ENCODE results near the gene CCL28. TPM values are rescaled to one million over a fixed set of nuclear protein-coding genes. Genes with fewer than 3 reads are reported as not detected.
"Not testable (repeated sequence)": the region's sequence is repeated elsewhere in the genome, so short reads cannot be mapped to it uniquely, and the experiment has no call there.

CCL28 gene
- total RNA-seq, 1 experiment from 2014 or later: not detected

DNA sequence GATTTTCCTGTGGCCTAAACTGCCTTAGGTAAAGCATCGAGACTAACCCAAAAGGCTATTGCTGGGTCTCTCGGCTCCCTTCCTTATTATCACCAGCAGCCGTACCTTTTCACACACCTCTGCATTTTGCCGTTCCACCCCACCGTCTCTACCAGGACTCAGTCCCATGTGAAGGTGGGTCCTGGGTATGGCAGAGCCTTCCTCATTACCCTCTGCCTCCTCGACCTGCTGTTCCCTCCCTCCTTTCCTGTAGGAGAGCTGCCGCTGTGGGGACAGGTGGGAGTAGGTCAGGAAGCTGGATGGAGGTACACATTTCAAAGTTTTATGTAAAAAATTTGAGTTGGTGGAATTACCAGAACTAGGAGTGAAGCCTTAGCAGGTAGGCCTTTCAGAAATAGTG lies 1.8 kb downstream of the CCL28 start:
- DNase-seq (ENCODE audit: low spot score): no peak

DNA sequence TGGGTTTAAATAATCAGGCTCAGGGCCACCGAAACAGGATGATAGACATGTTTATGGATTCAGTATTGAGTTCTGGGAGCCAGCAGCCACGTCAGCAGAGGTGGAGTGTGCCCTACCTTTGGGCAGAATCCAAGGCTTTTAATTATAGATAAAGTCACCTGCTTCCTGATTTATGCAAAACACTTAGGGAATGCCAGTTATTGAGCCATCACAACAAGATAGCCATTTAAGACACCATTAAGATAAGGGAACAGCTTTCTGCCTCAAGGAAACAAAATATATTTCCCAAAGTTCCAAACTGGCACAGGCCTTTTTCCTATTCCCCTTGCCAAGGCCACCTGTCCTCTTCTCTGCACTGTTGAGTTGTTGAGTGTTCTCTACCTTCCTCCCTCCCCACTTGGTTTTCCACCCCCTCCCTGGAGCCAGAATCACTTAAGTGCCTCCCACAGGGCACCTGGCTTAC lies 2.4 kb downstream of the CCL28 start:
- no peak for DNase-seq (ENCODE audit: low spot score)

DNA sequence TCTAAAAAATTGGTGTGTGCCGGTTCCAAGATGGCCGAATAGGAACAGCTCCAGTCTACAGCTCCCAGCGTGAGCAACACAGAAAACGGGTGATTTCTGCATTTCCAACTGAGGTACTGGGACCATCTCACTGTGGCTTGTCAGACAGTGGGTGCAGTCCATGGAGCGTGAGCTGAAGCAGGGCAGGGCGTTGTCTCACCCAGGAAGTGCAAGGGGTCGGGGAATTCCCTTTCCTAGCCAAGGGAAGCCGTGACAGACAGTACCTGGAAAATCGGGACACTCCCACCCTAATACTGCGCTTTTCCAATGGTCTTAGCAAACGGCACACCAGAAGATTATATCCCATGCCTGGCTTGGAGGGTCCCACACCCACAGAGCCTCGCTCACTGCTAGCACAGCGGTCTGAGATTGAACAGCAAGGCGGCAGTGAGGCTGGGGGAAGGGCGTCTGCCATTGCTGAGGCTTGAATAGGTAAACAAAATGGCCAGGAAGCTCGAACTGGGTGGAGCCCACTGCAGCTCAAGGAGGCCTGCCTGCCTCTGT lies 9.6 kb downstream of the CCL28 start:
- DNase-seq (ENCODE audit: low spot score): not testable (repeated sequence)

DNA sequence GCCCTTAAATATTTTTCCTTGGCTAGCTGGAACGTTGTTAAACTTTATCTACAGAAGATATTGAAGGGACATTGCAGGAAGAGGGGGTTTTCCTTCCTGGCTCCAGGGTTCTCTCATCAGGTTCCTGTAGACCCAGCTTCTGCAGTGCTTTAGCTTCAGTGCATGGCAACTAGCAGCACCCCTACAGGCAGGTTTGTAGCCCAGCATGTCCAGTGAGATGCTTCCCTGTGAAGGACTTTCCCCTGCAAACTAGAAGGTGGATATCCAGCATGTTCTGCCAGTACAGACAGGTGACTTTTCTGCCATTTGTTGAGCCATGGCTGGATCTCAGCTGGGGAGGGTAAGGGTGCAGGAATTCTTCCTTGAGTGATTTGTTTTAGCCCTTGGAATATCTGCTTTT lies 10.4 kb downstream of the CCL28 start:
- peak; percentile 33 for DNase-seq (ENCODE audit: low spot score)

DNA sequence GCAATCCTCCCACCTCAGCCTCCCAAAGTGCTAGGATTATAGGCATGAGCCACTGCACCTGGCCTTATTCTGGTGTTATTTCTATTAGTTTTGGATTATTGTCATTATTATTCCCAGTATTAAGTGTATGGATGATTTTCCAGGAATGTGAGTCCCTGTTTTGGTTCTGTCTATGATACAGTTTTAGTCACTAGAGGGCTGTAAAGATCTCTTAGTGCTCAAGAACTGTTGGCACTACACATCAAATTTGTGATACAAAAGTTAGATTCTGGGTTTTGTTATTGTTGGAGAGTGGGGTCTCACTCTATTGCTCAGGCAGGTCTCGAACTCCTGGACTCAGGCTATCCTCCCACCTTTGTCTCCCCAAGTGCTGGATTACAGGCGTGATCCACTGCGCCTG lies 12.1 kb downstream of the CCL28 start:
- DNase-seq (ENCODE audit: low spot score): no peak

DNA sequence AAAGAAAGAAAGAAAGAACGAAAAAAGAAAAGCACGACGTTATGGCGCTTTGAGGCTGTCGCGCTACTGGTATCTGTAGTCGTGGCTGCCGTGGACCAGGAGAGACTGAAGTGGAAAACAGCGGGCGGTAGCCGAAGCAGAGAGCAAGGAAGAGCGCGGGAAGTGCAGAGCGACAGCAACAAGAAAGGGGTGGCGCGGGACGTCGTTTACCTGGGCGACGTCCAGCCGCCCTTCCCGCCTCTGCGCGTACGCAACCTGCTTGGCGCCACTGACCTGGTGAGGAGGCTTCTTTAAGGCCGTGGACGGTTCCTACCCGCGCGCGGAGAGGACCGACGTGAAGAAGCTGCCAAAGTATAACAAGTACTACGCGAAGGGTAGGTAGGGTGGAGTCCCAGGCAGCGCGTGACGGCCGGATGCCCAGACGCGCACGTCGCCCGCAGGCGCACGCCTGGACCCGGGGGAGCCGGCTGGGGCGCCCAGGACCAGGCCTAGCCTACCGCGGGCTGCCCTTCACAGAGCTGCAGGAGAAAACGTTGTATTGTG lies 15.4 kb downstream of the CCL28 start:
- DNase-seq (ENCODE audit: low spot score): no peak

DNA sequence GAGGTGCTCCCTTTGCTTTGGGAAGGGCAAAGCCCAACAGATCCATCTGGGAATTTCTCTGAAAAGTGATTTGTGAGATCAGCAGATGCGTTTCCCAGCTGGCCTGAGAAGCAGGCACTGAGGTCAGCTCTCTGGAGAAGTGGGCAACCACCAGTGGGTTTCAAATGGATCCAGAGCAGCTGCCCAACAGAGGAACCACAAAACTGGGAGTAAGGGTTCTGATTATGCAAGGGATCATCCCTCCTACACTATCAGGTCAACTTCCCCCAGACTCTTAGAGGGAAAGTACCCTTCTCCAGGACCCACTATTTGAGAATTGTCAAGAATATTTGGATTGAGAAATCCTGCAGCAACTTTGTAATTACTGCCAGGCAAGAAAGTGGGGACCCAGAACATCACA lies 21.7 kb downstream of the CCL28 start:
- DNase-seq (ENCODE audit: low spot score): no peak

- DNase-seq (ENCODE audit: low spot score): peak; percentile 94
These were observed 22.4 kb downstream of the CCL28 start for GRCh38 chr5:43389679-43390329.

GRCh38 chr5:43386960-43387362 lies 25.2 kb downstream of the CCL28 start:
- DNase-seq (ENCODE audit: low spot score): no peak

- DNase-seq (ENCODE audit: low spot score): no peak
These were observed 35.6 kb downstream of the CCL28 start for GRCh38 chr5:43376496-43377140.

GRCh38 chr5:43371821-43372220 lies 40.4 kb downstream of the CCL28 start:
- DNase-seq (ENCODE audit: low spot score): no peak

DNA sequence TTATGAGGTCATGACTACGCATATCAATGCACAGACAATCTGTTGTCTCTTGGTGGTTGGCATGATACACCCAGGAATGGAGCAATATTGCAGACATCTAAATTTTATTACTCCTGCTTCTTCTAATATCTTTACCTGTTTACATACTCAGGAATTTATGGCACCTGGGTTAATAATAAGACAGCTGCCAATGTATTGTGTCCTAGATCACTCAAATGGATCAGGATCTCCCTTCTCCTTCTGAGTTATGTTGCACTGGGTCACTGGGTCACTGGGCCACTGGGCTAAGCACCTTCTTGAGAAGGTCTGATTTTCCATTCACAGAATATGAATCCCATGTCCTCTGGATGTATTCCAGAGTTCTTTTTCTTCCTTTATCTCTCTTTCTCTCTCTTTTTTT lies 41.8 kb downstream of the CCL28 start:
- no peak for DNase-seq (ENCODE audit: low spot score)

- DNase-seq (ENCODE audit: low spot score): no peak
These were observed 42.5 kb downstream of the CCL28 start for GRCh38 chr5:43369651-43370050.

GRCh38 chr5:43367909-43368669 lies 44.1 kb downstream of the CCL28 start:
- DNase-seq (ENCODE audit: low spot score): peak; percentile 56

GRCh38 chr5:43367453-43367852 lies 44.7 kb downstream of the CCL28 start:
- no peak for DNase-seq (ENCODE audit: low spot score)

- DNase-seq (ENCODE audit: low spot score): not testable (repeated sequence)
These were observed 45.4 kb downstream of the CCL28 start for GRCh38 chr5:43366680-43367246.

- not testable (repeated sequence) for DNase-seq (ENCODE audit: low spot score)
These were observed 47.0 kb downstream of the CCL28 start for GRCh38 chr5:43365155-43365554.

DNA sequence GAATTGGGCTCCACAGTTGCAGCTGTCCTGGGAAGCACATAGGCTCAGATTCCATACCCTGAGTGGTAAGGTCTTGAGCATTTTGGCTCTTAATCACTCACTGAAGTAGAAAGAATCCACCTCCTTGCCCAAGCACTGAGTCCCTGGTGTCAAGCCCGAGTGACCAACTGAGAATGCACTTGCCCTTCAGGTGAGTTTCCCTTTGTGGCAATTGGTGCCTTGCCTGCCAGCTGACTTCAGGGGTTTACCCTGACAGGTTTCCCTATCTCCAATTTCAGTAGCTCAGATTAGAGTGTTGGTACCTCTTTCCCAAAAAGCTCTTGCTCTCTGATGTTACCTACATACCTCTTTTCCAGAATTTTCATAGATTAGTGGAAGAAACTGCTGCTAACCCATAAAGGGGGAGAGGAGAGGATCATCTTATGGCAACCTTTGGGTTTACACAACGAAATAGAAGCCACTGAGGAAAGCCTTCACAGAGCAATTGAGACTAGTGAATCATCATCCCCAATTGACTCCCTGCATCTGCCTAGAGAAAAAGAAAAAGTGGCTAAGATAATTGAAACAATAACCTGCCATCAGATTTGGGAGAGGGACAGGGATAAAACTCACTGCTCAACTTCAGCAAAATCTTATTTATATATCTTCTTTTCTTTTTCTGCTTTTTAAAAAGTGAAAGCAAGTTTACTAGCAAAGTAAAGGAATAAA lies 48.6 kb downstream of the CCL28 start:
- no peak for DNase-seq (ENCODE audit: low spot score)

DNA sequence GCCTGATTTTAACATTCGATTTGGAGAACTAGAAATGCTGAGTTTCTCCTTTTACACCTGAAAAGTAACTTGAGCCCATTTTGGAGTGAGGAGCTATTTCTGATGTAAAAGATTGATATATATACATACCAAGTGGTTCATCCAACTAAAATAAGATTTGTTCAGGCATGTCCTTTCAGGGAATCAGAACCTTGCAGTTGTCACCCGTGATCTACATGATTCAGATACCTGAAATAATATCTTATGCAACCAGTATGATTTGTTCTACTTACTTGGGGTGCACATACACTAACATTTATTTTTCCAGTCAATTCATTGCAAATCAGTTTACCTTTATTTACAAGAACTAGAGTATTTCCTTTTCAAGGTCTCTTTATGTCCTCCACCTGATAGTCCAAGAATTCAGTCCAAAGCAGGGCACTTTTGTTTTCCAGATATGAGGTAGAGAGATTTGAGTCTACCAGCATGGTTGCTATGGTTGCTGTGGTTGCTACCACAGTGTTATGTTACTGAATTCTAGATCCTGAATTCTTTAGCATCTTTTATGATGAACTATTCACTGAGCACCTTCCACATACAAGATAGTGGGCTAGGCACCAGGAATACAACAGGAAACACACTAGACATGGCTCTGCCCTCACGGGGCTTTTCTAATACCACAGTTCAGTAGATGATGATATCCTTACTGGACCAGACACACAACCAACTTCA lies 49.3 kb downstream of the CCL28 start:
- no peak for DNase-seq (ENCODE audit: low spot score)

DNA sequence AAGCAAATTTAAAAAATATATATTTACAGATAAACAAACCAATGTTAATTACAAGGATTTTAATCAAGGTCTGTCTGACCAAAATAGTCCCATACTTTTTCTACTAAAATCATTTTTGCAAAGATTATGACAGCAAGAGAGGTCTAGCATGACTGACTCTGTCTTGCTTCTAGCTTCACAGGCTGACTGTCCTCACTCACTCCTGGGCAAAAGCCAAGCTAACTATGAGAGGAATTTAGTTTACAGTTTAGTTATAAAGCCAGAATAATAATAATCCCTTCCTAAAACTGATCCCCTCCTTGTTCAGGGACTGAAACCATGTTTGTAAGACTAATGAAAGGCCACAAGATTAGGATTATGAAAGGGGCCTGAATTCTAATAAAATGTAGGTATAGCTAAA lies 53.5 kb downstream of the CCL28 start:
- DNase-seq (ENCODE audit: low spot score): no peak

GRCh38 chr5:43358301-43358700 lies 53.9 kb downstream of the CCL28 start:
- DNase-seq (ENCODE audit: low spot score): no peak

Data from H4 (cell line).